Uterus (tissue), 2 donors: ENCODE measurements around the gene ZNF287.

ENCODE experiments used
- CTCF ChIP-seq, 4 experiments: fragments of 200-600 bp in 2 of 4; fragments of 450-650 bp in 2 of 4; sonication (generic) in 2 of 4; IDR thresholded peaks; one replicate each; pipeline ENCODE4 v1.5.1; 2016 to 2019; ENCODE audit warnings: antibody characterized with exemption in 4 of 4, mild to moderate bottlenecking in 2 of 4, moderate library complexity in 1 of 4
- POLR2A ChIP-seq, 2 donors: fragments of 450-650 bp; IDR thresholded peaks; one replicate each; pipeline ENCODE4 v1.6.1; 2016; ENCODE audit warnings: antibody characterized with exemption in 2 of 2, mild to moderate bottlenecking in 1 of 2, moderate library complexity in 1 of 2

- TF ChIP-seq CTCF (IDR thresholded peaks at IDR 0.05) (no peak), POLR2A (IDR thresholded peaks at IDR 0.05) (no peak)
Measured at GRCh38 chr17:16512011-16512410, 57.0 kb downstream of the ZNF287 start.
